Measurements from ENCODE around the gene CTNNA1.

Gene CTNNA1

DNA sequence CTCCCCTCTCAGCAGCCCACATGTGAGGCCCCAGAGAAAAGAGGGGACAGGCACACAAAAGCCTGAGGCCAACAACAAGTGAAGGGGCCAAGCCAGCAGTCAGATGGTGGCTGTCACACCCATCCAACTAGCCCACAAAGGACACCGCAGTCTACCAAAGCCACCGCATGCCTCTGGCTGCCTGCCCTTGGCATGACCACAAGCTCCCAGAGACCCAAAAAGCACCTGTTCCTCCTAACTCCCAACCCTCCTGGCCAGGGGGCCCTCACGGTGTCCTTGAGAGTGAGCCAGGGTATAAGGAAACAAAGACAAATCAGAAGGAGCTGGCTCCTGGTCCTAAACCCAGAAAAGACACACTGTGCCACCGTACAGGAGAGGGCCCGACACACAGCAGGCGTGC, 199.7 kb downstream of the CTNNA1 start:
- FAIRE-seq, result no peak

DNA sequence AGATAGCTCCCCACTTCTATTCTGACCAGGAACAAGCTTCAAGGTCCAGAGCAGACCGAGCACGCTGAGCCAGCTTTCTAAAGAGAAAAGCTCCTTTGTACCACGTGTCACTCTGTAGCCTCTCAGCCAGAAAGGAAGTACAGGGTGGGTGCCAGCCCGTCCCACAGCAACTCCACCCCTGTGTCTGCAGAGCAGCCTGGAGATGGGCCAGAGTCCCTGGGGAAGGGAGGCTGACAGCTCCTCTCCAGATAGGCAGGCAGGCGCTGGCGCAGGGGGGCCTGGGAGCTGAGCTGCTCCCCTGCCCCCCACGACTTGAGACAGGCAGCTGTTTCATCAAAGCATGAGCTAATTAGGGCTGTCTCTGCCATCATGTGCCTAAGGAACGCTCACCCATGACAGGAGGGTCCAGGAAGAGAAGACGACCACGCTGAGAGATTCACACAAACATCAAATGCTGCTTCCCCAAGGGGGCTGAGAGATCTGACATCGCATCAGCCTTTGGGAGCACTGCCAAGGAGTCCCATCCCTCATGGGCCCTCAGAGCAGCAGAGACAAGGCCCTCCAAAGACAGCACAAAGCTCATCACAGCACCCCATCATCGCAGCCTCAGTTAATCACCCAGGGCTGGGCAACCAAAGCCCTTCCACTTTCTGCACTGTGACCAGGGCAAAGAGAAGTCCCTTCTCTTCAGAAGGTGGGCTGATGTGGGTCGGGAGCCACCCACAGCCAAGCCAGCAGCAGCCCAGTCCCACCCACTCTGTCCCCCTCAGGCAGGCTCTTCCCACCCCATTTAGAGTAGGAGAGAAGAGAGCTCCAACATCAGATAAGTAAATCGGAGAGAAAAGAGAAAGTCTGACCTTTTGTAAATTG, 200.4 kb downstream of the CTNNA1 start:
- no peak for FAIRE-seq

DNA sequence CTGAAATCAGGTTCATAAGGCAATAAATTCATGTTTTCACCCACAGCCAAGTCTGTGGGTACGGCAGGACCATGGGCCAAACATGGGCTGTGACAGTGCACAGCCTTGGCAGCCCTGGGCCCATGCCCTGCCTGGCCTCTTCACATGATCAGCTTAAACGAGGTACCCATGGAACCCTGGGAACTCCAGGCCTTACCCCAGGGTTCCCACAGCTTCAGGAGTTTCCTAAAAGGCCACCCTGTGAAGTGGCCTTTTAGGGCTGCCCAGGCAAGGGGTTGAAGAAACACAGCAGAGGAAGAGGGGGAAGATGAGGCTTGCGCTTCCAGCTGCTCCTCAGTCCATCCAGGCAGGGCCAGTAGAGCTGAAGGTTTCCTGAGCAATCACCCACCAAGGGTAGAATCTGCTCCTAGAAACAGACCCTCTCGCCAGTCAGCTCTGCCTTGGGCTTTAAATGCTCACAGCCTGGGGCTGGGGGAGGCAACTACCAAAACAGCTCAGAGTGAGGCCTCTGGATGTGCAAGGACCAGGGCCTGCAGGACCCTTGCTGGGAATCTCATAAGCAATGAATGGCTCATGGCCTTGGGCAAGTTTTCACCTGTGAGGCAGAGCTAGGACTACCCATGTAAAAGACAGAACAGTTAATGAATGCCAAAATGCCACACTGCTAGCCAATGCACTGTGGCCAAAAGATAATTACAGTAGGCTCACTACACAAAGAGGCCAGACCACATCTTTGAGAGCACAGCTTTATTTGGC, 201.2 kb downstream of the CTNNA1 start:
- no peak for FAIRE-seq

DNA sequence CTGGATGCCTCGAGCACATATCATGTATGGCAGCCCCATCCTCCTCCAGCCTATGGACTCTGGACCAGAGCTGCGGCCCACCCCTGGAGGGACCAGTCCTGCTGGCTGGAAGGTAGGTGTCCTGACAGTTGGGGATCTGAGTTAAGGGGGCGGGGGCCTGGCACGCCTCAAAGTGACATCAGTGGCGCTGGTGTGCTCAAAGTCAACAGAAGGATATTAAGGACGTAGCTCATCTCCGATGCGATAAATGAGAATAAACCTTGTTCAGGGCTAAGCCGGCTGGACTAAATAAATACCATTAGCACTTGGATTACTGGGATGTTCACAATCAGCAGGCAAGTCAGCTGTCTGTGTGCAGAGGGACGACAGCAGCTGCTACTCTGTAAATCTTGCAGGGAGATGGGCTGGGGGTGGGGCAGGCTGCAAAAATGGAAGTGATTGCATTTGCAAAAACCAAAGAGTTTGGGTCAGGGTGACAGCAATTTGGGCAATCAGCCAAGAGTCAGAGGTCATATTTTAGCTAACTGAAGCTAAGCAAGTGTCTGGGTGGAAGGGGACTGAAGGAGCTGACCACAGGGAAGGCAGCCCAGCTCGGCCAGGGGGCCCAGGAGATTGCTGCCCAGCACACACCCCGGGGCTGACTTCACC, 201.9 kb downstream of the CTNNA1 start:
- FAIRE-seq, result no peak

DNA sequence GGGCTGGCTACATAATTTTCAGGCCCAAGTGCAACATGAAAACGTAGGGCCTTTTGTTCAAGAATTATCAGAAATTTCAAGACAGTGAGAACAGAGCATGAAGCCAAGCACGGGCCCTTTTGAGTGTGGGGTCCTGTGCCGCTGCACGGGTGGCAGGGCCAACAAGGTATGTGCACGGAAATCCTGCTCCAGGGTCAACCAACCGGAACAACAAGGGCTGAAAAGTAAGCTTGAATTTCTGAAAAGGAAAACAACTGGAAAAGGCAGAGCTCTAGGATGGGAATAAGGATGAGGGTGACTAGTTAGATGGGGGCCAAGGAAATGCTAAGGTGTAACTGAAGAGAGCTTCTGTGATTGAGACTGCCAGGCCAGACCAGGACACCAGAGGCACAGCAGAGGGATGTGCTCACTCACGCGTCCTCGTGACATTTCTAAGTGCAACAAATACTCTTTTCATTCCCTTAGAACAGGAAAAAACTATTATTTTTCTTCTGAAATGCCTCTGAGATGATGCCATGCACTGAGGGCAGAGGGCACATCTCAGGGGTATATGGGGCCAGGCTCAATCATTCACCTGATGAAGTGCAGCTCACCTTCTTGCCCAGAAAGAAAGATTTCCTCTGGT, 202.6 kb downstream of the CTNNA1 start:
- FAIRE-seq, result no peak

DNA sequence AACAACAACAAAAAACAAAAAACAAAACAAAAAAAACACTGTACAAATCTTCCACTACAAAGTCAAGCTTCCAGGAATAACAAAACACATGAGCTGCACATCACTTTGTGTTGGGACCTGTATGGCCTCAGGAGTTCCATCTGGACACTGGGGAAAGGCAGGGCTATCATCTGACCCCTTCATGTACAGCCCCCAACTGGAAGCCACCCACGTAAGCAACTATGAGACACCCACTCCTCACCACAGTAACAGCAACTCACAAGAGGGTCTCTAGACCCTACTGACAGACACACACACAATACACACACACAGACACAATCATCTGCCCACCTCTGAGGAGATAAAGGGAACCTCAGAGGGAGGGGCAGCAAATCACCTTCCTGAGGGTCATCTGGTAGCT, 203.6 kb downstream of the CTNNA1 start:
- FAIRE-seq, result no peak

DNA sequence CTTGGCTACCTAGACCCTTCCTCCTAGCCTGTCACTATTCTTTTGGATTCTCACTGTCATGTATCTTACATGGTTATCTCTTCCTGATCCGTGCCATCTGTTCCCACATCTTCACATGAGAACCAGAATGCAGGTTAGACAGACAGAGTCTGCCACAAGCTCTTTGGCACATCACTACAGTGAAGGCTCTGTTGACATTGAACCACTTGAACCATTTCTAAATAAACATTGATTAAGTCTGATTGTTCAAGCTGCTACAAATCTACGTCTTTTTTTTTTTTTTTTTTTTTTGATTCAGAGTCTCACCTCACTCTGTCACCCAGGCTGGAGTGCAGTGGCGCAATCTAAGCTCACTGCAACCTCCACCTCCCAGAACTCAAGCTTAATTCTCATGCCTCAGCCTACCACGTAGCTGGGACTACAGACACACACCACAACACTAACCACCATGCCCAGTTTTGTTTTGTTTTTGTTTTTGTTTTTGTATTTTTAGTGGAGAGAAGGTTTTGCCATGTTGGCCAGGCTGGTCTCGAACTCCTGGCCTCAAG, 207.0 kb downstream of the CTNNA1 start:
- FAIRE-seq, result no peak

DNA sequence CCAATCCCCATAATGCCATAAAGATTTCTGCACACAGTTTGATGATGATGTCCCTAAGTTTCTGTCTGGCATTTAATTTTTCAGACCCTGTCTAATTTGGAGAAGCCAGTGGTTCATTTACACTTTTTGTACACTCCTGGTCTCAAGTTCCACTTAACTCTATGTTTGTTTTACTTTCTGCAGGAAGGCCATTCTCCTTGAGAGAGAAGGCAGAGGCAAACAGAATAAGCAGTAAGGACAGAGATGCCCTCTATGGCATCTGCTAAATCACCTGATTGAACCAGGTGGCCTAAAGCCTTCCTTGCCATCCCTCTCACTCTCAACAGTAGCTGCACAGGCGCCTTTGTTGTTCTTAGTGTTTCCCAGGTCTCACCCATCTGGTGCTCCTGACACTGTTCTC, 208.0 kb downstream of the CTNNA1 start:
- no peak for FAIRE-seq

DNA sequence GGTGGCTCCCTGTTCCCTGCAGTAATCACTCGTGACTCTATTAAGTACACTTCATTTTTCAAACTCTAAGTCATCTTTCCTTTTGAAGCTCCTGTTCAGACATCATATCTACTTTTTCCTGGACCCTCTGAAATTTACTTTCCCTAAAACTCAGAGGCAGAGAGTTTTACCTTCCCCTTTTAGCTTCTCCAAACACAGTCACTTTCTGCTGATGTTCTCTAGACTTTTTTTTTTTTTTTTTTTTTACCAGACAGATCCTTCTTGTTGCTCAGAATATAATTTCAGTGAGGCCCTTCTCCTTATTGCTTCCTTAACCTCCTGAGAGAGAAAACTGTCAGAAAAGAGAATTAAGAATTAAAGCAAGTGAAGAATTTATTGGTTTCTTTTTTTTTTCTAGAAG, 208.5 kb downstream of the CTNNA1 start:
- no peak for FAIRE-seq

DNA sequence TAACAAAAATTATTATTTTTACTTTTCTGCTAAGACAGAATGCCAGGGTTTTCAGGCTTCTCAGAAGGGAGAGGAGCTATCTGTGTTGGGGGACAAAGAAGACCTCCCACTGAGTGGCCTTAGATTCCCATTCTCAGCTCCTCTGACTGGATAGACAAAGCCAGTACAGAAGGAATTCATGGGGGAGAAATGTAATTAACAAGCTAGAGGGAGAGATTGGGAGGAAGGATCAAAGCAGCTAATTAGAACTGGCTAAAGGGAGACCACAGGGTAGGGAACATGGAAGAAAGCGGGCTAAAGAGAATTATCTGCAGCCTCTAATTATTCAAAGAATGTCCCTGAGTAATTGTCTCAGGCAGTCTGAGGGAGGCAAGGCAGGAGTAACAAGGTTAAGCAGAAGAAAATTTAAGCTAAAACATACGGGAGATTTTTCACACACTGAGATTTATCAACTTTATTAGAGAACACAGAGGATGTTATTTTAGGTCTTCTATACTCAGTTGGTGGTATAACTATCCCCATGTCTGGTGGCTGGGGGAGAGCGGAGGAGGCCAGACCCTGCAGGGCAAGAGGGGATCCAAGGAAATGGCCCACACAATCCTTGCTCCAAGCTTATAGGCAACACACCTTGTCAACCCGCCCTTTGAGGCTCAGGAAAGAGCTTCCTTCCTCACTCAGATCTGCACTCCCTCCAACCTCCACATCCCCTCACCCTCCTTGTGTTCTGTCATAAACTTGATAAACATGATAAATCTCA, 209.6 kb downstream of the CTNNA1 start:
- FAIRE-seq, result no peak

DNA sequence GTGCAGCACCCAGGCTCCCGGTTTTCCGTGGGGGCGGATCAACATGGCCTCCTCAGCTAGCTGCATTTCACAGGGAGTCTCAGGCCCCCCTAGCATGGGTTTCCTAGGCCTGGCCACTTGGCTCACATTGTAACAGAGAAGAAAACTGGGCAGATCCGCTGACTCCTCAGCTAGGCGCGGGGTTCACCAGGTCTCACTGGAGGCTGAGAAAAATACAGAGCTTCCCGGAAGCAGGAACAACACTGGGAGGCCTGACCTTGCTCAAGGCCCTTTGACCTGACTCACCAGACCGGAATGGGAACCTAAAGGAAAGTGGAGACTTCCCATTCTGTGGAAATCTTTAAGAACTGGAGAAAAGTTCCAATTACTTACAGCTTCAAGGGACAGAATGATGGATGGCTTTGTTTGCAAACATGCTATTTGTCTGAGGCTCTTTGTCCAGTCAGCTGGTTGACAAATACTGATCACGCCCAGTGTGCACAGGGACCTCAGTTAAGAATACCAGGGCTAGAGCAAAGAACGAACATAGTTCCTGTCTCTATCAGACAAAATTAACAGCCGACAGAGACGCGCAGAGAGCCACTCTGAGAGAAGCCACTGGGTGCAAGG, 210.6 kb downstream of the CTNNA1 start:
- FAIRE-seq, result no peak

DNA sequence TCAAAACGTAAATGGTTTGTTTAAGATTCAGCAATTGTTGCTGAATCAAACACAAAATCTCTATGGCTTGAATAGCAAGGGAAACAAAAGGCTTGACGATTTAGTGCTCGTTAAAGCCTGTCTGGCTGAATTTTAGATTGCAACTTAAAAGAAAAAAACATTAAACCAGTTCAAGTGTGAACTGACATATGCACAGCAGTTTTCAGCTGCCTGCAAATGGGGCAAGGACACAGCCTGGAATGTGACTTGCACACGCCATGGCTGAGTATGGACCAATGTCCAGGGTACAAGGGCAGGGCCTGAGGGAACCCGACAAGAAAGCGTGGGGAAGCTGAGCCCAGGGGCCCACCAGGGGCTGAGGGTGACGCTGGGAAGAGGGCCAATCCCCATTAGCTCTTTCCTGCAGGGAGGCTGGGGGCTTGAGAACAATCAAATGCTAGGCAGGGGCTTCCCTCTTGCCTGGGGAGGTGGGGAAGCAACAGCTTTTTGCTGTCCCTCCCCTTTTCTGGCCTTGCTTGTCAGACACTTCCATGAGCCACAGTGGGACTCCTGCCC, 211.5 kb downstream of the CTNNA1 start:
- no peak for FAIRE-seq

DNA sequence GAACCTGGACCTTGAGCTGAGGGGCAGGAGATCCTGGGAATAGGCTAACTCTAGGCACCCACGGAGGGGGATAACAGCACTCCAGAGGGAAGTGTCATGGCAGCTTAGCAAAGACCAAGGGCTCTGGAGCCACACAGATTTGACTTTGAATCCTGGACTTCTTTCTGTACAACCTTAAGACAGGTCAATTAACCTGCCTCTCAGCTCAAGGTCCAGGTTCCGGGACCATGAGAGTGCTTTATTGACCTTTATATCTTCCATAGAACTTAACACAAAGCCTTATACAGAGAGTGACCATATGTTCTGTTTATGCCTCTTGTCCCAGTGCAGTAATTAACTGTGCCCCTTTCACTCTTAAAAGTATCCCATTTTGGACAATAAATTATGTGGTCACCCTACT, 212.4 kb downstream of the CTNNA1 start:
- FAIRE-seq, result no peak

DNA sequence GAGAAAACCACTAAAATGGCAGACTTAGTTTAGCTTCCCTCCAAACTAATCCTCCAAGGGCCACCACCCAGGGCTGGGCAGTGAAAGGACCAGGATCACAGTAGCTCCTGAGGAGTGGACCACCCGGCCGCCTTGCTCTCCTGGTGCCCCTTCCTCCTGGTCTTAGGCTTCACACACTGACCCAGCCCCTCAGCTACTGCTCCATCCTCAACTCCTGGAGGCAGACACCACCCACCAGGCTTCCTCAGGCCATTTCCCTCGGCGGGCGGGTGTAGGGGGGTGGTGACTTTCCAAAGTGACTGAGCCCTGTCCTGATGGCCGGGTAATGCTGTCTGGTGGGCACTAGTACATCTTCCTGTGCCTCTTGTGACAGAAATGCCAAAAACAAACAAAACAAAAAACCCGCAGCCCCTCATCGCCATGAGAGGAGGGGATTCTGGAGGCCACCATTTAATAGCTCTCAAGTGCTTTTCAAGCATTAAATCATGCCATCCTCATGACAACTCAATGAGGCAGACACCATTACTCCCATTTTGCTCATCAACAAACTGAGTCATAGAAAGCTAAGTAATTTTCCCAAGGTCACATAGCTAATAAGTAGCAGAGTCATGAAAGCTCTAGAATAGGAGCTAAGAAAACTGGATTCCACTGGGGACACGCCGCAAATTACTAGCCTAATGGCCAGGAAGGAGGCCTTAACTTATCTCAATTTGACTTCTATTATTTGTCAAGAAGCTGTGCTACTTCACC, 213.2 kb downstream of the CTNNA1 start:
- FAIRE-seq, result no peak

DNA sequence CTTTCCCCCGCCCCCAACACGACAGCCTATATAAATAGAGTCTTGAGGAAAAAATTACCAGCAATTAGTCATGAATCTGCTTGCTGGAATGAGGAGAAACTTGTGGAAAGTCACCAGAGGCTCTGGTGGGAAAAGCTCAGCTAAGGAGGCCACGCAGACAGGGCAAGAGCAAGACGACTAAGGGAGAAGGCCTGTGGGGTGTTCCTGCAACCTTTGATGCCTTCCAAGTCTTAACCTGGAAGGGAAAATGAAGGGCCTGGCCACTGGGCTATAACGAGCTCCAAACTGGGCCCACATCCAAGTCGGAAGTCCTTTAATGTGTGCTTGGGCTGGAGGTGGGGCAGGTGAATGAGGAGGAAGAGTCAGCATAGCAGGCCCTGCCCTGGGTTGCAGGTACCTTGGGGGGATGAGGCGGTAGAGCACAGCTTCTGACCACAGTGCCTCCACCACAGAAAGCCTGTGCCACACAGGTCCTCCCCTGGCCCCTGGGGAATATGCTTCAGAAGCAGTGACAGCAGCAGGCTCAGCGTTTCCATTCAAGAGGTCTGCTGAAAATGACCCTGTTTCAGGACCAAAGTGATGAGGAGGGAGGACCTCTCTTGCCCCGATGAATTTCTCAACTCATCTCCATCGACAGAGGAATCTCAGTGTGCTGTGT, 214.7 kb downstream of the CTNNA1 start:
- no peak for FAIRE-seq

DNA sequence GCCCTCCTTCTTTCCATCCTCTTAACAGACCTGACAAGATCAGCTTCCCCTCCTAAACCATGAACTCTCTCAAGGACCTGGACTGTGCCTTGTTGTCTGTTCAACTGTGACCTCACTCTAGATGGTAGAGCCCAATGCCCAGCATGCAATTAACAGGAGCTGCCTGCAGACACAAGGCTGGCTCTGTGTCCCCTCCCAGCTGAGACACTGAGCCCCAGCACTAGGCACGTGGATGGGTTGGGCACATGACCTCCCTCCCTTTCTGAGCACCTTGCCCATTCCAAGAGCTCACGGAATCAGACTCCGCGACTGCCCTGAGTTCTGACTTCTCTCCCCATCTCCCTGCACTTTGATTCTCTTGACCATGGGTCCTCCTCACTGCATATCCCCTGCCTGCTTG, 215.4 kb downstream of the CTNNA1 start:
- no peak for FAIRE-seq

DNA sequence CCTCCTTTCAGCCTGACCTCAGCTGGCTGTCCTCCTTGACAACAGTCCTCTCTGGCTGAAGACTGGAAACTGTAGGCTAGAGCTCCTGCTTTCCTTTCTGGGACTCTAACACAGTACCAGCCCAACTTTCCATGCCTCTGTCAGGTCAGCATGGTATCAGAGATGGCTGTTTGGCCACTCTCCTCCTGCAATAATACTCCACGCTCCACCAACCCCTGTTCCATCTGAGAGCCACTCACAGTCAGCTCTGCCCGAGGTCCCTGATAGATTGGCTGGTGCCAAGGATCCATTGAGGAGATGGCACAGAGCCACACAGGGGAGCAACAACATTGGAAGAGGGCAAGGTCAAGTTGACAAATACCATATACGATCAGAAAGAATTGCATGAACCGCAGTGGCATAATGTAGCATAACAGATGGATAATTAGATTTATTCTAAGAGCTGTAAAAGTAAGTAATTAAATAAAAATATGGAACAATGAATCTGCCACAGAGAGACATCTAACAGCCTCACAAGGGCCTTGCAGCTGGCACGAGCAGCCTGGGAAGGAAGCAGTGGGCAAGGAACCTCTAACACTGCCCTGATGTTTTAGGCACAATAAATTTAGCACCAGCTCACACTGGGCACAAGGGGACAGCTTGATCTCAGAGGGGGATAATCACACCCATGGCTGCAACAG, 216.2 kb downstream of the CTNNA1 start:
- FAIRE-seq, result no peak

DNA sequence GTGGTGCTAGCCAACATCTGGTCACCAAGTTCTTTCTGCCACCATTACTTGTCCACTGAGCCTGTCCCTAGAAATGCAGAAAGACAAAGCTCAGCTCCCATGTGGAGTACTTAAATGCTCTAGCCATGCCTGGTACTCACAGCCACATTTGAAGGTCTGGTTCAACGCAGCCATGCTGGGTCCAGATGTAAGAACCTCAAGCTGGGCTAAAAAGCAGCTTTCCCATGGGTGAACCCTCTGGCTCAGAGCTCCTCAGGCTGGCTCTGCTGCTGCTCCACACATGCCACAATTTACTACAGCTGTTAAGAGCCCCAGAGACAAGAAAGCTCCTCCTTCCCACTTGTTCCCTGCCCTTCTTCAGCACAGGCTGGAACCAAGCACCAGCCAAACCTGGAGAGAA, 219.0 kb downstream of the CTNNA1 start:
- no peak for FAIRE-seq

DNA sequence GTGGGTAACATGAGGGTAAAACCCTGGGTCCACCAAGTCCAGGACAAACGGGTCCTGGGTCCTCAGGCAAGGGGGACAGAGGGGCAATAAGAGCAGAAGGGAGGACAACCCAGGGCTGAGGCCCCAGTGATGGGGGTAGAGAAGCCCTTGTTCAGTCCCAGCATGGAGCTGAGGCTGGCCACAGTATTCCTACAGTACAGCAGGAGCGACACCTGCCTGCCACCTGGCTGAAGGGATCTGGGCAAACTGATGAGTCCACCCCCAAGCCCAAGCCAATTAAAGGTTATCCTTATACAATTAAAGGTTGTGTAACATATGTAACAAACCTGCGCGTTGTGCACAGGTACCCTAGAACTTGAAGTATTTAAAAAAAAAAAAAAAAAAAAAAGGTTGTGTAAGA, 219.6 kb downstream of the CTNNA1 start:
- no peak for FAIRE-seq

Data from A204.1 (cell line).